B cell (primary cell): ENCODE measurements around the gene NFE2L1.
A peak's percentile ranks its signal among the peaks of the same experiment; 100 is the strongest.

Experiments
- EZH2 ChIP-seq: IDR thresholded peaks from 2 replicates; pipeline ENCODE4 v1.6.1; 2012; ENCODE audit warnings: borderline replicate concordance, low read depth, mild to moderate bottlenecking, moderate library complexity, low read length; ENCODE audit not compliant: insufficient read depth, poor library complexity, severe bottlenecking
- TF ChIP-seq, protein P1 (sequence below): fragments of 200-600 bp; IDR thresholded peaks from one replicate; pipeline ENCODE4 v1.8.0; 2022; ENCODE audit warnings: antibody characterized with exemption, mild to moderate bottlenecking

DNA sequence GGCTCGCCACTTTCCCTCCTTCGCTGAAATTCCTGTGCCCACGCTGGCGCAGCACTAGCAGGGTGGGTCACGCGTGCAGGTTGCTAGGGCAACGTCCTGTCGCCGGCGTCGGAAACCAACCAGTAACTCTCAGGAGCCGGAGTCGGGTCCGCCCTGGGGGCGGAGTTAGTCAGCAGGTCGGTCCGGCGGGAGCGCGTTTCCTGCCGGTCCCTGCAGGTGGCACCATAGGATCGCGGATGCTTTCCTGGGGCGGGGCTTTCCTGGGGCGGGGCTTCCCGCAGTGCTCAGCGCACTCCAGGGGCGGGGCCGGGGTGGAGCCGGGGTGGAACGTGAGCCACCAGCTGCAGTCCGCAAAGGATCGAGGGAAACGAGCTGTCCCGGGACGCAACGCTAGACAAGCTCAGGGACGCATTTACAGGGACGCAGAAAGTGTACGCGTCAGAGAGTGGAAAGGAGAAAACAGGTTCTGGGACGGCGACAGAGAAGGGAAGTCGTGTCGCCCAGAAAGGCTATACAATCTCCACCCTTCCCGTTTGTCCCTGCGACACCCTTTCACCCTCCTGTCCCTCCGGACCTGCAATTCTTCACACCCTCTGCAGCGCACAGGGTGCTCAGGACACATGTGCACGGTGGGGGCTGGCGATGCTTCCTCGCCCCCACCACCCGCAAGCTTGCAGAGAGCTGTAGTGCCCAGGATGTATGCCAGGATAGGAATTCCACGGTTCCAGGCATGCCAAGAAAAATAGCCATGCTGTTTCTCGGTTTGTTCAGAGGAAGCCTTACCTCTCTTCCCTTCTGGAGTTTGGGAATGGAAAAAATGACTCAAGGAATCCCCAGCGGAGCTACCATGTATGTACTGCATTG lies 22.9 kb upstream of the NFE2L1 start:
- TF ChIP-seq, protein P1, sequence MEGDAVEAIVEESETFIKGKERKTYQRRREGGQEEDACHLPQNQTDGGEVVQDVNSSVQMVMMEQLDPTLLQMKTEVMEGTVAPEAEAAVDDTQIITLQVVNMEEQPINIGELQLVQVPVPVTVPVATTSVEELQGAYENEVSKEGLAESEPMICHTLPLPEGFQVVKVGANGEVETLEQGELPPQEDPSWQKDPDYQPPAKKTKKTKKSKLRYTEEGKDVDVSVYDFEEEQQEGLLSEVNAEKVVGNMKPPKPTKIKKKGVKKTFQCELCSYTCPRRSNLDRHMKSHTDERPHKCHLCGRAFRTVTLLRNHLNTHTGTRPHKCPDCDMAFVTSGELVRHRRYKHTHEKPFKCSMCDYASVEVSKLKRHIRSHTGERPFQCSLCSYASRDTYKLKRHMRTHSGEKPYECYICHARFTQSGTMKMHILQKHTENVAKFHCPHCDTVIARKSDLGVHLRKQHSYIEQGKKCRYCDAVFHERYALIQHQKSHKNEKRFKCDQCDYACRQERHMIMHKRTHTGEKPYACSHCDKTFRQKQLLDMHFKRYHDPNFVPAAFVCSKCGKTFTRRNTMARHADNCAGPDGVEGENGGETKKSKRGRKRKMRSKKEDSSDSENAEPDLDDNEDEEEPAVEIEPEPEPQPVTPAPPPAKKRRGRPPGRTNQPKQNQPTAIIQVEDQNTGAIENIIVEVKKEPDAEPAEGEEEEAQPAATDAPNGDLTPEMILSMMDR, result peak; percentile 68
- TF ChIP-seq EZH2, result no peak
